Effector CD4-positive, alpha-beta T cell (primary cell): ENCODE measurements around the gene IDI2.
"Not testable (repeated sequence)": the region's sequence is repeated elsewhere in the genome, so short reads cannot be mapped to it uniquely, and the experiment has no call there.

Experiments
- DNase-seq: peaks from one replicate; pipeline ENCODE4 v3.0.0-alpha.2; 2020

Gene IDI2

DNA sequence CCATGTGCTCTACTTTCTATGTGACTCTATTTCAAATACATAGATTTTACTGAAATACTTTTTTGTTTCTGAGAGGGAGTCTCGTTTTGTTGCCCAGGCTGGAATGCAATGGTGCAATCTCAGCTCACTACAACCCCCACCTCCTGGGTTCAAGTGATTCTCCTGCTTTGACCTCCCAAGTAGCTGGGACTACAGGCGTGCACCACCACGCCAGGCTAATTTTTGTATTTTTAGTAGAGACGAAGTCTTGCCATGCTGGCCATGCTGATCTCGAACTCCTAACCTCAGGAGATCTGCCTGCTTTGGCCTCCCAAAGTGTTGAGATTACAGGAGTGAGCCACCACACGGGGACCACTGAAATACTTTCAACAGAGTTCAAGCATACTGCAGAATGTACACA is 19.8 kb upstream of the IDI2 start:
- DNase-seq: no peak

- no peak for DNase-seq
These were observed 19.3 kb upstream of the IDI2 start for GRCh38 chr10:1044964-1045363.

DNA sequence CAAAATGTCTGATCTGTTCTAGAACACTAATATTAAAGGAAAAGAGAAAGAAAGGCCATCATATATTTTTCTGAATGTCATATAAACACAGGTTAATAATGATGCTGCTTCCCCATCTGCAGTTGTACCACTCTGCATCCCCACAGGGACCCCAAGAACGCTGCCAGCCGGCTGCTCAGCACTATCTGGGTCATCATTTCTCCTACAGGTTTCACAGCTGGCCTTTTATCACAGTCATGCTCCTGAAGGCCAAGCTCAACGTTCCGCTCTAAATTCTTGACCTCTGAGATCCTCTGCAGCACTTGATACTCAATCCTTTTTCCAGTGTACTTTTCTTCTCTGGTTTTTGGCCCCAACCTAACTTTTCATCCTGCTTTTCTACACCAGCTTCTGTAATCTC is 18.5 kb upstream of the IDI2 start:
- DNase-seq: no peak

GRCh38 chr10:1043532-1043995 is 17.9 kb upstream of the IDI2 start:
- no peak for DNase-seq

DNA sequence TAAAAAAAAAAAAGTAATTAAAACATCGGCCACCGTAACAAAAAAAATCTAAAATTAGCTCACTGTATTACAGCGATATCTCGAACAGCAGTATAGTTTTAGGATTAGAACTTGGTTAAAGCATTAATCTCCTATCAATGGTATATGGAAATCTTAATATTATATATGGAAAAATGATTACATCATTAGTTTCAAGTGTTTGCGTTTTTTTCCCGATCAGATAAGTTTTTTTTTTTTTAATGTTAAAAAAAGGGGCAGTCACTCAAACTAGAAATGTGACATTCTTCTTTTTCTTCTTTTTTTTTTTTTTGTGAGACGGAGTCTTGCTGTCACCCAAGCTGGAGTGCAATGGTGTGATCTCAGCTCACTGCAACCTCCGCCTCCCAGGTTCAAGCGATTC is 15.9 kb upstream of the IDI2 start:
- DNase-seq: no peak

DNA sequence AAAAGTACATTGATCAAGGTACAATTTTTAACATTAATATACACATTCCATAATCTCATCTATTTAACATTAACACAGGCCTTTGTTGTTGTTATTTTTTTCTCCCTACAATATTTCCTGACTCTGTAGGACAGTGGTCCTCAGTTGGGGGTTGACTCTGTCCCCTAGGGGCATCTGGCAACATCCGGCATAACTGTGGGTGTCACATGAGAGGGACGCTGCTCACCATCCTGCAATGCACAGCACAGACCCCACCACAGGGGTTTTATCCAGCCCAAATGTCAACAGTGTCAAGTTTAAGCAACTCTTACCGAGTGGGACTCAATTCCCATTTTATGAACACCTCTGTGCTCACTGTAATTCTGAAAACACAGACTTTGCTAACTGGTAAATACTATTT is 14.5 kb upstream of the IDI2 start:
- DNase-seq: no peak

- not testable (repeated sequence) for DNase-seq
These were observed 13.1 kb upstream of the IDI2 start for GRCh38 chr10:1038769-1039168.

DNA sequence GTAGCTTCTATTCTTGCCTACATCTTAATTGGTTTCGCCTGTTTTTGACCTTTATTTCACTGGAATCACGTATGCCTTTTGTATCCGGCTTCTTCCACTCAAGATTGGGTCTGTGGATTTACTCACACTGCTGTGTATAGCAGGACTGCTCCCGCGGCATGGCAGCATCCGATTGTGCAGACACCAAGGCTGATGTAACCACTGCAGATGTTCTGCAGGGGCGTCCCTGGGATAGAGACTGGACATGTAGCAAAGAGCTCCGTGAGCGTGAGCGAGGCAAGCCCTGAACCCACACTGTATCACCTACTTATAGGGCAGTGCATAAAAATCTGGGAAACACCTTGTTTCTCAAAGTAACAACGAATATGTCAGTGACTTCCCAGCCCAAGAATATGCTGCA is 11.4 kb upstream of the IDI2 start:
- no peak for DNase-seq

DNA sequence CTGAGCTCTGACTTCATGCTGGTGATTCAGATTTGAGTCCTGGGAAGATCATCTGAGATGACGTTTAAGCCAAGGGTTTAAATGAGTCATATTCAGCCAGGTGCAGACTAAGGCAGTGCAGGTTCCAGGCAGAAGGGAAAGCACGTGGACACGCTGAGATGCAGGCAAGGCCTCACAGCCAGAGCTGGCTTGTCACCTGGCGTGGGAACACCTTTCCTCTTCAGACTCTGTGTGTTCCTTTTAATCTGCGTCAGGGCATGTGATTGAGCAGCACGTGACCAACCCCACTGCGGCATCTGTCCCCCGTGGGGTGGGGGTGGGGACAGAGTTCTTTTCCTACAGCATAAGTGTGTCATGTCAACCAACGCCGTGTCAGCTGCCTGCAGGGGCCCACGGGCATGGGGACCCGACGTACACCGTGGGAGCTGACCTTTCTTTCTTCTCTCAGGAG is 10.7 kb upstream of the IDI2 start:
- DNase-seq: no peak

DNA sequence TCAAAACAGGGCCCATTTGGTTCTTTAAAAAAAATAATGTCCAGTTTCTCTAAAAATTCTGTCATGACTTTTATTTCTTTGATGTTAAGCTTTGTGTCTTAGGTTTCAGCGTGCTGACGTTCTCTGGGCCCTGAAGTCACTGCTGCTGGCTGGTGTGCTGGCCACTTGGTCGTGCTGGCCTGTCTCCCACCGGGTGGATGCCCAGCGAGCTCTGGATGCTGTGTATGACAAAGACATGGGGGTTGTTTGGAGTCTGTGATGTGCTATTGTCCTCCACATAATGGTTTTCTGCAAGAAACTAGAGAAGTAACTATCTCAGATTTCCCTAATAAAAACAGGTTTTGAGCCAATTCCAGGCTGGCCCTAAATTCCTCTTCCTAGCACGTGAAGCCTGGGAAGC is 9.5 kb upstream of the IDI2 start:
- no peak for DNase-seq

- no peak for DNase-seq
These were observed 9.1 kb upstream of the IDI2 start for GRCh38 chr10:1034758-1035157.

GRCh38 chr10:1033601-1034000 is 7.9 kb upstream of the IDI2 start:
- no peak for DNase-seq

- no peak for DNase-seq
These were observed 4.2 kb upstream of the IDI2 start for GRCh38 chr10:1029838-1030237.

- DNase-seq: no peak
These were observed 919 bp upstream of the IDI2 start for GRCh38 chr10:1026578-1026977.

DNA sequence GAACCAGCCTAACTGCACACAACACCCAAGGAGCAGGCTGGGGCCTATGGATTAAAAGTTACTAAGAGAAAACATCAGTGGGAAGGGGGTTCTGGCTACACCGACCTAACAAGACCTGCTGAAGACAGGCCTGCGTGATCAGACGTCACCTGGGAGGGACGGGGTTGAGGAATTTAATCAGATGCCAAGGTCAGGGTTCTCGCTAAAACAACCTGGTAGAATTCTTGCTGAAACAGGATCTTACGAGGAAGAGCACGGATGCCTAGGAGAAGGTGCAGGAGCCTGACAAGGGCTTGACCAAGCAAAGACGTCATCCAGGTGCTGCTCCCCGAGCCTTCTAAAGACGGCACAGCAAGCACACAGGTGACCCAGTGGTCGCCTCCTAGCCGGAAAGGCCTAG is 1.6 kb downstream of the IDI2 start:
- no peak for DNase-seq

DNA sequence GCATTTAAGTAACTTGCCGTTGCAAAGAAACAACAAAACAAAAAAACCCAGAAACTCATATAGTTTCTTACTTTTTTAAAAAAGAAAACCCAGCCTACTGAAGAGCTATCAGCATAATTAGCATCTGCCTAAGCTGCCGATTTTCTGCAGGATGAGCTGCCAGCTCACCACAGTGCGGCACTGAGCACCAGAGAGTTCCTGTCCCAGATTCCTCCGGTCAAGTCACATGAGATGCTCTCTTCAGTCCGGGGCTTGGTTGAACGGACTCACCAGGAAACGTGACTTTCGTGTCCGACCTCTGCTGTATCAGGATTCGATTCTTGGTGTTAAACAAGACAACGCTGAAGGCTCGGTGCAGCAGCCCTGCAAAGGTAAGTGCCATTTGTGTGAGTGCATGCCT is 3.2 kb downstream of the IDI2 start:
- no peak for DNase-seq

GRCh38 chr10:1020958-1021357 is 4.7 kb downstream of the IDI2 start:
- DNase-seq: no peak

- DNase-seq: no peak
These were observed 5.2 kb downstream of the IDI2 start for GRCh38 chr10:1020460-1020859.

DNA sequence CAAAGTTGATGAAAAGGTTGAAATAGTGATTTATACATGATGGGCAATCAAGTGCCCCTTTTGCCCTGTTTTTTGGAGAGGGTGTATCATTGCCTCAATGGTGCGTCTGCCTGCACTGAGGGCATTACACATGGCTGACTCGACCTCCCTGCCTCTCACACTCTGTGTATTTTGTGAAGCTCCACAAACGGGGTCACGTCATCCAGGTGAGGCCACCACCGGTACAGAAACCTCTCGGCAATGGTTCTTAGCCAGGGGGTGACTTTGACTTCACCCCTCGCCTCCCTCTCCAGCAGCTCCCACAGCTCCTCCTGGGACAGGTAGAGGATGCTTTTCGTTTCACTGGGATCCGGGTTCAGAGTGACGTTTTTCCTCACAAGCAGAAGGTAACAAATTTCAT is 6.3 kb downstream of the IDI2 start:
- DNase-seq: no peak

GRCh38 chr10:1015688-1016087 is 10.0 kb downstream of the IDI2 start:
- no peak for DNase-seq

GRCh38 chr10:1011696-1012095 is 14.0 kb downstream of the IDI2 start:
- no peak for DNase-seq

DNA sequence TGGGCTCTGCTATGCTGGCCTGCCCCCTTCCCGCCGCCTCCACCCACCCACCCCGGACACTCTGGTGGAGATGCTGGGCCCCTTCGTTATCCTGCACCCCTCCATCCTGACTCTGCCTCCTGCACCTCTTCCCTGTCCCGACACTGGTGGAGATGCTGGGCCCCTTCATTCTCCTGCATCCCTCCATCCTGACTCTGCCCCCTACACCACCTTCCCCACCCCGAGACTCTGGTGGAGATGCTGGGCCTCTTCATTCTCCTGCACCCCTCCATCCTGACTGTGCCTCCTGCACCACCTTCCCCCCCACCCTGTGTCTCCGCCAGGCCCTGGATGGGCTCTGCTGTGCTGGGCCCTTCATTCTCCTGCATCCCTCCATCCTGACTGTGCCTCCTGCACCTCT is 15.0 kb downstream of the IDI2 start:
- DNase-seq: no peak

DNA sequence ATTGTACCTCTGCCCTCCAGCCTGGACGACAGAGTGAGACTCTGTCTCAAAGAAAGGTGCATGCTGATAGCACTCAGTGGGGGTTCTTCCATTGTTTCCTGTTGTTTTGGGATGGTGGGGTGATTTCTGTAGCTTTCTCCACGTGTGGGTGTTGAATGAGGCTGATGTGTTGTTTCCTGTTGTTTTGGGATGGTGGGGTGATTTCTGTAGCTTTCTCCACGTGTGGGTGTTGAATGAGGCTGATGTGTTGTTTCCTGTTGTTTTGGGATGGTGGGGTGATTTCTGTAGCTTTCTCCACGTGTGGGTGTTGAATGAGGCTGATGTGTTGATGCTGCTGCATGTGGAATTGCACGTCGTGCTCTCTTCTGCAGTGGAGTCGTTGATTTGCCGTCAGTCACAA is 15.7 kb downstream of the IDI2 start:
- DNase-seq: not testable (repeated sequence)

DNA sequence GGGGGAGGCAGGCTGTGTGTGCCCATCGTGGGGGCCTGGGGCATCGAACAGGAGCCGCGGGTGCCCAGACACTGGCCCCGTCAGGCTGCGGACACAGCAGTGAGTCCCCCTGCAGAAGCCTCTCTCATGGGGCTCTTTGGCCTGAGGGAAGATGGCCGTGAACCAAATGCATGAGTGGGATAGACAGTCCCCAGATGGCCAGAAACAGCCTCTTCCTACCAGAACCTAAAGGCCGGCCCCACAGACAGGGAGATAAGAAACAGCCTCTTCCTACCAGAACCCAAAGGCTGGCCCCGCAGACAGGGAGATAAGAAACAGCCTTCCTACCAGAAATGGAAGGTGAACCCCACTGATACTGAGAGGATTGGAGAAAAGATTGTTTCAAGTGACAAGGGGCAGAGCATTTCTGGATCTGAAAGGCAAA is 16.6 kb downstream of the IDI2 start:
- DNase-seq: no peak

GRCh38 chr10:1007583-1007982 is 18.1 kb downstream of the IDI2 start:
- no peak for DNase-seq

- DNase-seq: no peak
These were observed 19.1 kb downstream of the IDI2 start for GRCh38 chr10:1006573-1006972.
